PC-9 (cell line): ENCODE results near the gene CD3G.

Experiments used
- CTCF ChIP-seq: fragments of 200-600 bp; sonication (generic); conservative IDR thresholded peaks from 2 replicates; pipeline ENCODE4 v1.6.1; 2017; ENCODE audit warnings: mixed run types, antibody characterized with exemption, mild to moderate bottlenecking, moderate library complexity
- EZH2 ChIP-seq: fragments of 200-600 bp; sonication (generic); IDR thresholded peaks from 2 replicates; pipeline ENCODE4 v1.8.0; 2017; ENCODE audit warnings: antibody characterized with exemption, low read depth

DNA sequence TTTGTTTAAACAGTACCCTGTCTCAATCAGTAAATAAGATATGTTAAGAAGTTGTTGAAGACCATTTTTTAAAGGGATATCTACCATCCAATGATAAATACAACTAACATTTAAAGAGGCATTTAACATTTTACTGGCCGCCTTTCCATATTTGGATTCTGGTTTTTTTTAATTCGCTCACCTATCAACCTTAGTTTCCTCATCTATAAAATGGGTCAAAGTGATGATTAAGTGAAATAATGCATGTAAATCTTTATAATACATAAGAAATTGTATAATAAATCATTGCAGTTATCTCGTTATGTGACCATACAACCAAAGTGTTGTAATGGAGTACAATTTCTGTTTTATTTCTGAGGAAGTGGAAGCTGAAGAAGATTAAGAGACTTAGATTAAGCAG lies 39.5 kb downstream of the CD3G start:
- TF ChIP-seq CTCF (no peak), EZH2 (no peak)
